Loucy (cell line): Measurements from ENCODE around the gene ACTR1A.

Experiments
- H2AFZ ChIP-seq: fragments of 200-600 bp; sonication (generic); 2 replicates; pipeline ENCODE4 v1.6.0; 2016; ENCODE audit warnings: antibody characterized with exemption, mild to moderate bottlenecking, low read length, moderate library complexity
- H3F3A ChIP-seq: fragments of 200-600 bp; 2 replicates; pipeline ENCODE4 v1.6.0; 2016; ENCODE audit warnings: antibody characterized with exemption, low read depth, mild to moderate bottlenecking
- H3K27me3 ChIP-seq: fragments of 200-600 bp; sonication (generic); 2 replicates; pipeline ENCODE4 v1.6.1; 2014; ENCODE audit warnings: low read length, mild to moderate bottlenecking; ENCODE audit not compliant: insufficient read depth, poor library complexity, severe bottlenecking
- H3K36me3 ChIP-seq: fragments of 200-600 bp; sonication (generic); 2 replicates; pipeline ENCODE4 v1.6.1; 2016; ENCODE audit warnings: low read length; ENCODE audit not compliant: insufficient read depth
- H3K4me1 ChIP-seq: fragments of 200-600 bp; sonication (generic); 2 replicates; pipeline ENCODE4 v1.5.1; 2014; ENCODE audit warnings: low read length, mild to moderate bottlenecking; ENCODE audit not compliant: insufficient read depth, poor library complexity, severe bottlenecking
- H3K4me2 ChIP-seq: fragments of 200-600 bp; sonication (generic); 2 replicates; pipeline ENCODE4 v1.6.0; 2014; ENCODE audit warnings: antibody characterized with exemption, low read length, low read depth, mild to moderate bottlenecking; ENCODE audit not compliant: poor library complexity, severe bottlenecking
- H3K4me3 ChIP-seq: fragments of 200-600 bp; sonication (generic); 2 replicates; pipeline ENCODE4 v1.5.1; 2014; ENCODE audit warnings: low read length, mild to moderate bottlenecking, mixed read lengths; ENCODE audit not compliant: poor library complexity, severe bottlenecking
- H3K79me2 ChIP-seq: fragments of 200-600 bp; sonication (generic); 2 replicates; pipeline ENCODE4 v1.6.1; 2014; ENCODE audit warnings: low read length; ENCODE audit not compliant: insufficient read depth
- H3K9ac ChIP-seq: fragments of 200-600 bp; sonication (generic); 2 replicates; pipeline ENCODE4 v1.6.0; 2014; ENCODE audit warnings: mild to moderate bottlenecking, low read depth, low read length, moderate library complexity; ENCODE audit not compliant: poor library complexity, severe bottlenecking
- H3K9me2 ChIP-seq: fragments of 200-600 bp; sonication (generic); replicated peaks from 2 replicates; pipeline ENCODE4 v1.6.1; 2016; ENCODE audit warnings: low read depth, low read length, mixed read lengths
- H3K9me3 ChIP-seq: fragments of 200-600 bp; sonication (generic); 2 replicates; pipeline ENCODE4 v1.6.1; 2014; ENCODE audit warnings: mild to moderate bottlenecking, antibody characterized with exemption, low read length, low read depth; ENCODE audit not compliant: insufficient read depth
- H4K20me1 ChIP-seq: fragments of 200-600 bp; sonication (generic); 2 replicates; pipeline ENCODE4 v1.6.0; 2014; ENCODE audit warnings: antibody characterized with exemption, low read length, mild to moderate bottlenecking; ENCODE audit not compliant: insufficient read depth, poor library complexity, severe bottlenecking
- EZH2phosphoT487 ChIP-seq: fragments of 200-600 bp; IDR thresholded peaks from 2 replicates; pipeline ENCODE4 v1.6.1; 2018; ENCODE audit warnings: antibody characterized with exemption, mild to moderate bottlenecking, moderate library complexity, borderline replicate concordance
- TF ChIP-seq, protein P1 (sequence below): fragments of 200-600 bp; sonication (generic); conservative IDR thresholded peaks from 2 replicates; pipeline ENCODE4 v1.5.1; 2014; ENCODE audit warnings: mild to moderate bottlenecking, antibody characterized with exemption, low read length

ACTR1A gene

DNA sequence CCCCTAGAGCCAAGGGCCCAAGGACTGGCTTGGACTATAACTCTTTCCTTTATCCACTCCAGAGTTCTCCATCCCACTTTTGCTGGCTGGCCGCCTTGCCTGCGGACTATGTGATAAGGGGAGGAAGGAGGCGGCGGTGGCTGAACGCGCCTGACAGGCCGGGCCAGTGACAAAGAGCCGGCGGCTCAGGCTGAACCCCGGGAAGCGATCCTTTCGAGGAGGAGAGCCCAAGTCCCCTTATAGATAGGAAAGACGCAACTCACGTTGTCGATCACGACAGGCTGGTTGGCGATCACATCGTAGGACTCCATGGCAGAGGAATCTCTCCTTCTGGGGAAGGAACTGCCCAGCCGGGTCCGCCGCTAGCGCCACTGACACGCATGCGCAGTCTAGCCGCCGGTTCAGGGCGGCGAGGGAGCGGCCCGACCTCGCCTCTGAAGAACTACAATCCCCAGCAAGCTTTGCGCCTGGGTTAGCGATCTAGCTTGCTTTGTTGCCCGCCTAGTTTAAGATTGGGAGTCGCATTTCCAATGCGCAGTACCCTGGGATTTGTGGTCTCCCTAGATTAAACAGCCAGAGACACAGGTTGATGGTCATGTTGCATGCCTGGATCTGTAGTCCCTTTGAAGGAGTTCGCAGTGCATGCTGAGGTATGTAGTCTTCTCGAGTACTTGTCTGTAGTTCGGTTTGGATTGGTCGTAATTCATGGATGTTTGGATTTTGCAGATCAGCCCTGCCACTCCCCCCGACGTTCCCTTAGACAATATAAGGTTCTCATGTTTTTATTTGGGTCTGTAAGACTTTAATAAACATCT lies at the start of gene ACTR1A:
Gene ACTR1A (minus strand): TSS at position 376 of the 815 bp plus-strand sequence. CDS start 65 bp downstream, at position 311.
- H2AFZ ChIP-seq: peak within 1 kb of the TSS; percentile 94
- peaks cover 61% of the 10 kb centered on the region for H3K4me1 ChIP-seq
- peak within 1 kb of the TSS; percentile 90 for H3K4me3 ChIP-seq
- no peaks in the 10 kb centered on the region for H3K36me3 ChIP-seq
- H3K4me2 ChIP-seq: peak within 1 kb of the TSS; percentile 98
- no peaks in the 10 kb centered on the region for H3F3A ChIP-seq
- no peaks in the 10 kb centered on the region for H3K27me3 ChIP-seq
- TF ChIP-seq EZH2phosphoT487: no peak
- TF ChIP-seq, protein P1, sequence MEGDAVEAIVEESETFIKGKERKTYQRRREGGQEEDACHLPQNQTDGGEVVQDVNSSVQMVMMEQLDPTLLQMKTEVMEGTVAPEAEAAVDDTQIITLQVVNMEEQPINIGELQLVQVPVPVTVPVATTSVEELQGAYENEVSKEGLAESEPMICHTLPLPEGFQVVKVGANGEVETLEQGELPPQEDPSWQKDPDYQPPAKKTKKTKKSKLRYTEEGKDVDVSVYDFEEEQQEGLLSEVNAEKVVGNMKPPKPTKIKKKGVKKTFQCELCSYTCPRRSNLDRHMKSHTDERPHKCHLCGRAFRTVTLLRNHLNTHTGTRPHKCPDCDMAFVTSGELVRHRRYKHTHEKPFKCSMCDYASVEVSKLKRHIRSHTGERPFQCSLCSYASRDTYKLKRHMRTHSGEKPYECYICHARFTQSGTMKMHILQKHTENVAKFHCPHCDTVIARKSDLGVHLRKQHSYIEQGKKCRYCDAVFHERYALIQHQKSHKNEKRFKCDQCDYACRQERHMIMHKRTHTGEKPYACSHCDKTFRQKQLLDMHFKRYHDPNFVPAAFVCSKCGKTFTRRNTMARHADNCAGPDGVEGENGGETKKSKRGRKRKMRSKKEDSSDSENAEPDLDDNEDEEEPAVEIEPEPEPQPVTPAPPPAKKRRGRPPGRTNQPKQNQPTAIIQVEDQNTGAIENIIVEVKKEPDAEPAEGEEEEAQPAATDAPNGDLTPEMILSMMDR: no peak
- H3K79me2 ChIP-seq: peaks cover 76% of the 10 kb centered on the region
- peaks cover 60% of the 10 kb centered on the region for H4K20me1 ChIP-seq
- no peaks in the 10 kb centered on the region for H3K9me3 ChIP-seq
- no peaks in the 10 kb centered on the region for H3K9me2 ChIP-seq
- peak within 1 kb of the TSS; percentile 84 for H3K9ac ChIP-seq

DNA sequence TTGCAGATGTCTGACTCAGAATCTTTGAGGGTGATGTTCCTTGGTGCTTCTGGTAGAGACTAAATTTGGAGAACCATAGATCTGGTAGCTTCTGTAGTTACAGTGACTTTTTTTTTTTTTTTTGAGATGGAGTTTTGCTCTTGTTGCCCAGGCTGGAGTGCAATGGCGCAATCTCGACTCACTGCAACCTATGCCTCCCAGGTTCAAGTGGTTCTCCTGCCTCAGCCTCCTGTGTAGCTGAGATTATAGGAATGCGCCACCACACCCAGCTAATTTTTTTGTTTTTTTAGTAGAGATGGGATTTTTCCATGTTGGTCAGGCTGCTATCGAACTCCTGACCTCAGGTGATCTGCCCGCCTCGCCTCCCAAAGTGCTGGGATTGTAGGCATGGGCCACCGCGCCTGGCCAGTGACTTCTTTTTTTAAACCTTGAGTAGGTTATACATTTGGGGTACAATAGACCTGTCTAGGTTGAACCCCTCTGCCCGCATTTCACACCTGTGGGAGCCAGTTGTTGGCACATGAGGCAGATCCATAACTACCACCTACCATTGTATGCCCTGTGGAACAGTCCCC lies 48.2 kb upstream of the ACTR1A start:
- no peak overlapping the region for H3K4me2 ChIP-seq
- H3K9ac ChIP-seq: no peak overlapping the region
- H3K79me2 ChIP-seq: no peaks in the 10 kb centered on the region; the same call in 1 of the 2 replicates
- no peaks in the 10 kb centered on the region for H3K27me3 ChIP-seq
- no peak overlapping the region for H3K4me3 ChIP-seq
- H2AFZ ChIP-seq: no peak overlapping the region
- H3K9me3 ChIP-seq: no peaks in the 10 kb centered on the region
- no peaks in the 10 kb centered on the region for H3F3A ChIP-seq
- no peaks in the 10 kb centered on the region for H3K9me2 ChIP-seq
- no peaks in the 10 kb centered on the region for H3K4me1 ChIP-seq
- H4K20me1 ChIP-seq: no peaks in the 10 kb centered on the region
- TF ChIP-seq, protein P1: no peak
- no peak for TF ChIP-seq EZH2phosphoT487
- H3K36me3 ChIP-seq: peaks cover 20% of the 10 kb centered on the region; the same call in 1 of the 2 replicates

DNA sequence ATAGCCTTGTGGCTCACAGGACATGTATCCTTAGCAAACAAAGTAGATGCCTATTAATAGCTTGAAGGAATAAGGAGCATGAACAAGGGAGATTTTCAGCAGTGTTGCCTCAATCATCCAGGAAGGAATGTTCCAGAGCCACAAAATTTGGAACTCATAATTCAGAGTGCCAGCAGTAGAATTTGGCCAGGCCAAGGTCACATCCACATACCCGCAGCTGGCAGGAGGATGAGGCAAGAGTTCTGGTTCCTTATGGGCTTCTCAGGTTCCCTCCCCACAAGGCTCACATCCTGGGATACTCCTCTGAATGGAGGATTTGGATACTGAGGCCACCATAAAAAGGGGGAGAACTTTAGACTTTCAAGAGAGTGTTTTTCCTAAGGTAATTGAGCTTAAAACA lies 47.0 kb upstream of the ACTR1A start:
- no peaks in the 10 kb centered on the region for H3K27me3 ChIP-seq
- H3K36me3 ChIP-seq: peaks cover 20% of the 10 kb centered on the region; the same call in 1 of the 2 replicates
- no peak overlapping the region for H2AFZ ChIP-seq
- H3K4me3 ChIP-seq: no peak overlapping the region
- H3K9ac ChIP-seq: no peak overlapping the region
- no peaks in the 10 kb centered on the region for H3K9me3 ChIP-seq
- H3K79me2 ChIP-seq: no peaks in the 10 kb centered on the region; the same call in 1 of the 2 replicates
- no peaks in the 10 kb centered on the region for H4K20me1 ChIP-seq
- TF ChIP-seq, protein P1: no peak
- TF ChIP-seq EZH2phosphoT487: no peak
- no peaks in the 10 kb centered on the region for H3K4me1 ChIP-seq
- no peaks in the 10 kb centered on the region for H3F3A ChIP-seq
- no peak overlapping the region for H3K4me2 ChIP-seq
- H3K9me2 ChIP-seq: no peaks in the 10 kb centered on the region
